Mucosa of descending colon (tissue), 3 donors: Measurements from ENCODE around the gene CPA5. TPM values are rescaled to one million over a fixed set of nuclear protein-coding genes. Genes with fewer than 3 reads are reported as not detected.

ENCODE experiments used
- ATAC-seq: fragments of 200-7000 bp; cut with Tn5 transposase; one replicate; pipeline ENCODE4 v1.9.1; 2020; ENCODE audit warnings: mild to moderate bottlenecking, moderate library complexity
- DNase-seq, 3 donors: peaks; one replicate each; pipeline ENCODE4 v3.0.0-alpha.2; 2020
- H3K36me3 ChIP-seq: fragments of 200-600 bp; one replicate; pipeline ENCODE4 v1.8.0; 2021; ENCODE audit warnings: low read depth, mild to moderate bottlenecking
- H3K4me1 ChIP-seq: fragments of 200-600 bp; one replicate; pipeline ENCODE4 v1.8.0; 2021; ENCODE audit warnings: low read depth, mild to moderate bottlenecking
- H3K4me3 ChIP-seq: fragments of 200-600 bp; one replicate; pipeline ENCODE4 v1.8.0; 2021; ENCODE audit warnings: mild to moderate bottlenecking
- H3K9me3 ChIP-seq: fragments of 200-600 bp; one replicate; pipeline ENCODE4 v1.8.0; 2021; ENCODE audit warnings: mild to moderate bottlenecking
- intact Hi-C, 2 donors: fragments of 100-400 bp; cut with DNase I in 1 of 2; cut with micrococcal nuclease in 1 of 2; formaldehyde crosslinking; loops; one replicate each; pipeline versions ENCODE4 v1.11.0 to v1.11.1; 2022; cut with DNase I, micrococcal nuclease
- total RNA-seq, 3 donors: library from RNA; stranded (reverse); fragmentation: NEBNext Ultra II Directional in 2 of 3; extraction: Animal tissue kit (Norgen Biotek cat#: 25700) in 2 of 3; gene quantifications; one replicate each; pipeline versions ENCODE4 v1.2.1 to v1.2.4, GENCODE V29; 2021 to 2023
- TF ChIP-seq, protein P1 (sequence below): fragments of 200-600 bp; IDR thresholded peaks from one replicate; pipeline ENCODE4 v1.8.0; 2022; ENCODE audit warnings: antibody characterized with exemption, mild to moderate bottlenecking
- donor health status: DM: no; HTN: no; CAD: no; lungs with moderate emphysema.
- donor health status: DM: no; HTN: no; CAD: no.
- donor health status: DM: no; HTN: yes; CAD: no.

The CPA5 gene
- total RNA-seq, 3 donors from 2014 or later = not detected

DNA sequence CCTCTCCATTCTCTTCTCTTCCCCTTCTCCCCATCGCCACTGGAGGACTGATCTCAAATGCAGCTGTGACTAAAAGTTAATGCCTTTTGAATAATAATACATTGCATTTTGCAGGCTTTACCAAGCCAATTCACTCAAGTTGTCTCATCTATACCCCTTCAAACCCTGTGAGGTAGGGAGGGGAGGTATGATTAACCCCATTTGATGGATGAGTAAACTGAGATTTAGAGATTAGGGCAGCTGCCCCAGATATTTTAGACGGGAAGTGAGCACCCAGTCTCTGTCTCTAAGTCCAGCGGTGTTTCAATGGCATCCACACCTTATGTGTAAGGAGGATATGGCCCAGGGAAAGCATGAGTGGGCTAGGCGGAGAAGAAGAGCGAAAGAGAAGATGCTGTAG lies 1.1 kb downstream of the CPA5 start:
- no peaks in the 10 kb centered on the region for H3K9me3 ChIP-seq
- DNase-seq = no peak
- intact Hi-C loops = no loop called here
- H3K4me1 ChIP-seq = no peaks in the 10 kb centered on the region
- no peak overlapping the region for H3K4me3 ChIP-seq
- H3K36me3 ChIP-seq = no peaks in the 10 kb centered on the region
- ATAC-seq = no peak
- TF ChIP-seq, protein P1, sequence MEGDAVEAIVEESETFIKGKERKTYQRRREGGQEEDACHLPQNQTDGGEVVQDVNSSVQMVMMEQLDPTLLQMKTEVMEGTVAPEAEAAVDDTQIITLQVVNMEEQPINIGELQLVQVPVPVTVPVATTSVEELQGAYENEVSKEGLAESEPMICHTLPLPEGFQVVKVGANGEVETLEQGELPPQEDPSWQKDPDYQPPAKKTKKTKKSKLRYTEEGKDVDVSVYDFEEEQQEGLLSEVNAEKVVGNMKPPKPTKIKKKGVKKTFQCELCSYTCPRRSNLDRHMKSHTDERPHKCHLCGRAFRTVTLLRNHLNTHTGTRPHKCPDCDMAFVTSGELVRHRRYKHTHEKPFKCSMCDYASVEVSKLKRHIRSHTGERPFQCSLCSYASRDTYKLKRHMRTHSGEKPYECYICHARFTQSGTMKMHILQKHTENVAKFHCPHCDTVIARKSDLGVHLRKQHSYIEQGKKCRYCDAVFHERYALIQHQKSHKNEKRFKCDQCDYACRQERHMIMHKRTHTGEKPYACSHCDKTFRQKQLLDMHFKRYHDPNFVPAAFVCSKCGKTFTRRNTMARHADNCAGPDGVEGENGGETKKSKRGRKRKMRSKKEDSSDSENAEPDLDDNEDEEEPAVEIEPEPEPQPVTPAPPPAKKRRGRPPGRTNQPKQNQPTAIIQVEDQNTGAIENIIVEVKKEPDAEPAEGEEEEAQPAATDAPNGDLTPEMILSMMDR = no peak

DNA sequence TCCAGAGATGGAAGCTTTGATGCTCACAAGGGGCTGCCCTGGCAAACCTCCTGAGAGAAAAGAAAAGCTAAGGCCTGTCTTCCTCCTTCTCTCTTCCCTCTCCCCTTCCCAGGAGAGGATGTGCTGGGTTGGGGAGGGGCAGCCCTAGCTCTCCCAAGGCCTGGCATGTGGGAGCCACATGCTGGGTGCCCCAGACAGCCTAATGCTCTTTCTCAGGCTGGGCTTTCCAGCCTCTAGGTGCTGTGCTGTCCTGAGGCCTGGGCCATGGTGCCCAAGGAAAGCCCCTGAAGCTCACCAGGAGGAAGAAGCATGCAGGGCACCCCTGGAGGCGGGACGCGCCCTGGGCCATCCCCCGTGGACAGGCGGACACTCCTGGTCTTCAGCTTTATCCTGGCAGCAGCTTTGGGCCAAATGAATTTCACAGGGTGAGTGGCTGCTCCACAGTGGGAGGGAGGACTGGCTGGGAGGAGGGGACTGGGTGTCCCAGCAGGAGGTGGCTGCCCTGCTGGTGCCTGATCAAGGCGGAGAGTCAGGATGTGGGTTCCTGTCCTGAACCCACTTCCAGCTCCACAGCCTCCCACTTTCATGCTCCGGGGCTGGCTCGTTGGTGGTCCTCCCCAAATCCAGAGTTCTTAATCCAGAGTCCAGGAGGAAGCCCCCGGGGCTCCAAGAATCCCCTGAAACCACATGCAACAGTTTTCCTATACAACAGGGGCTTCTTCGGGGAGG lies 1.7 kb downstream of the CPA5 start:
- TF ChIP-seq, protein P1 = no peak
- H3K4me1 ChIP-seq = no peaks in the 10 kb centered on the region

DNA sequence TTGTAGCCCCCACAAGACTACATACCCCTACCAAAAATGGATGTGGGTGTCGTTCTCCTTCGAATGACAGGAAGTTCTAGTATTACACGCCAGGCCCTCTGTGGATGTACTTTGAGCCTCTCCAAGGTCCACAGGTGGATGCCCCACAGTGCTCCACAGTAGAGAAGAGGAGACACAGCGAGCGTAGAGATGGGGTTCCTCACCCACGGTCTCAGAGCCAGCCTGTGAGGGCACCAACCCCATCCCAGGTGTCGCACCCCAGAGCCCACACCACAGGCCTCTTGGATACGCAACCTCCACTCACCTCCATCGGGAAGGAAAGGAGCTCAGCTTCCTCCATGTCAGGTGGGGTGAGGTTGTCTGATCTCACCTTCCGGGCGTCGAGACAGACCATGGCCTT lies 2.3 kb downstream of the CPA5 start:
- intact Hi-C loops = no loop called here
- Histone ChIP-seq H3K4me1 (no peaks in the 10 kb centered on the region), H3K9me3 (no peaks in the 10 kb centered on the region), H3K4me3 (no peak overlapping the region), H3K36me3 (no peaks in the 10 kb centered on the region)
- DNase-seq = no peak
- TF ChIP-seq, protein P1 = no peak
- ATAC-seq = no peak

More for the DNA sequence above, 1.7 kb downstream of the CPA5 start:
- Histone ChIP-seq H3K9me3 (no peaks in the 10 kb centered on the region), H3K4me3 (no peak overlapping the region), H3K36me3 (no peaks in the 10 kb centered on the region)
- no peak for DNase-seq
- intact Hi-C loops = no loop called here
- no peak for ATAC-seq

DNA sequence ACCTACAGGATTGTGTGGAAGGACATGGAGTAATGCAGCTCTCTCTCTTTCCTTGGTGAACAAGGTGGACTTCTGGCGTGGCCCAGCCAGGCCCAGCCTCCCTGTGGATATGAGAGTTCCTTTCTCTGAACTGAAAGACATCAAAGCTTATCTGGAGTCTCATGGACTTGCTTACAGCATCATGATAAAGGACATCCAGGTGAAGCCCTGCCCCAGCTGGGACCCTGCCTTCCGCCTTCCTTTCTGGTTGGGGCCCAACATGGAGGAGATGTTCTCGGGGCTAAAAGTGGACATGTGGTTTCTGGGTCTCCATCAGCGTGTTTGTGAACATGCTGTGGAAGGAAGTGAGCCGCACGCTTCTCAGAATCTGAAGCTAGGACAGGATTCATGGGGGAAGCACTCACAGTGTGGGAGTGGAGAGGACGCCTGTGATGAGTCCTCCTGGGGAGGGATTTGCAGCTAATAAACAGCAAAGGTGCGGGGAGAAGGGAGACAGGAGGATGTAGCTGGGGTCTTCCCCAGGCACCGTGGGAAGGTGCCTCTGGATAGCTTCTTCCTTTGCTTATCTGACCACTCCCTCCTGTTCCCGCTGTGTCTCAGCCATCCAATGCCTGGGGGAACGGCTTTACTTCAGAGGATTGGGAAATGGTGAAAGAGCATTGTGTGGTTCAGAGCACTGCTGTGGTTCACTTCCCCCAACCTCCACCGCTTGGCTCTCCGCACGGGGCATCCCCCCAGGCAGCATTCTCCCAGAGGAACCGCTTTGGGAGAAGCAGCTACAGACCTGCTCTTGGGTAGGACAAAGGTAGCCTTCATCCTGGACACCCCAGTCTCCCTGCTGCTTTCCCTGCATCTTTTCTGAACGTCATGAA lies 5.5 kb downstream of the CPA5 start:
- Histone ChIP-seq H3K4me3 (no peak overlapping the region), H3K9me3 (no peaks in the 10 kb centered on the region), H3K4me1 (no peaks in the 10 kb centered on the region), H3K36me3 (no peaks in the 10 kb centered on the region)
- no peak for ATAC-seq
- intact Hi-C loops = no loop called here
- no peak for DNase-seq
- TF ChIP-seq, protein P1 = no peak

DNA sequence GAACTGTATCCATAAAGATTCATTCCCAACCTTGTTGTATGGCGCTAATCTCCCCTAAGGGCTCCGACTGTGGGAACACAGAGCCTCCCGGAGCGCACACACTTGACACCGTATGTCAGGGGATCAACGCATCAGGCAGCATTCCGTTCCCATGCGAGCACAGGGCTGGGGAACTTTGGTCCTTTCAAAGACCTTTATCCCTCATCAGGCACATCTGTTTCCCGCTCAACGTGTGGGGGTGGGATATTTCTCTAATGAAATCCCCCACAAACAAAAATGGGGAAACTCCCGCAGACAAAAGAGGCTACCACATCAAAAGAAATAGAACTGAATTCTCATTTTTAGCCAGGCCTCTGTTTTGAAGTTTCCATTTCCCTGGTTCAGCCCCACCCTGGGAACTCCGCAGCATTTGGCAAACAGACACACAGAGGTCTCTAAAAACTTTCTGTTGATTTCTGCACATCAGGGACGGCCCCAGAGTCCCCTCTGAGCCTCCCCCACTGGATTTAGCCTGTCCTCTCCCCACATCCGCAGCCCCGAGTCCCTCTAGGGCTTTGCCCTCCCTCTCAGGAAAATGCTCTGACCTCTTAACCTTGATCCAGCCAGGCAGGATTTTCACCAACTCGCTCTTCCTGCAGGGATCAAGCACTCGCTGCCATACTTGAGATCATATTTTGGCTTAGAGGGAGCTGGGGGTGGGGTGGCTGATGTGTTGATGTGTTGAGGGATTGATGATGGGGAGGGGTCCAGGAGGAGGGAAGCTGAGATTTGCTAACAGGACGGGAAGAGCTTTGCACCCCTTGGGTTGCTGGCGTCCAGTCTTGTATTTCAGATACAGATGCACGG lies 6.6 kb downstream of the CPA5 start:
- DNase-seq (no peak), ATAC-seq (no peak)
- intact Hi-C loops = no loop called here
- Histone ChIP-seq H3K4me1 (no peaks in the 10 kb centered on the region), H3K4me3 (no peak overlapping the region), H3K36me3 (no peaks in the 10 kb centered on the region), H3K9me3 (no peaks in the 10 kb centered on the region)
- TF ChIP-seq, protein P1 = no peak
